Measurements from ENCODE around the gene LTB4R.

GRCh38 chr14:24263848-24264247 is 47.5 kb upstream of the LTB4R start:
- TF ChIP-seq POLR2A (IDR thresholded peaks at IDR 0.05) (no peak), CTCF (IDR thresholded peaks at IDR 0.05) (no peak), POLR2AphosphoS5 (IDR thresholded peaks at IDR 0.05) (no peak), EP300 (IDR thresholded peaks at IDR 0.05) (no peak)
